C1 segment of cervical spinal cord (tissue), 14 donors: ENCODE measurements around the gene OR5H15.
"Not testable (repeated sequence)": the region's sequence is repeated elsewhere in the genome, so short reads cannot be mapped to it uniquely, and the experiment has no call there.

Experiments
- DNase-seq, 14 donors: peaks; one replicate each; lab custom pipeline; 2025; lab: John Stamatoyannopoulos, UW

The OR5H15 gene

DNA sequence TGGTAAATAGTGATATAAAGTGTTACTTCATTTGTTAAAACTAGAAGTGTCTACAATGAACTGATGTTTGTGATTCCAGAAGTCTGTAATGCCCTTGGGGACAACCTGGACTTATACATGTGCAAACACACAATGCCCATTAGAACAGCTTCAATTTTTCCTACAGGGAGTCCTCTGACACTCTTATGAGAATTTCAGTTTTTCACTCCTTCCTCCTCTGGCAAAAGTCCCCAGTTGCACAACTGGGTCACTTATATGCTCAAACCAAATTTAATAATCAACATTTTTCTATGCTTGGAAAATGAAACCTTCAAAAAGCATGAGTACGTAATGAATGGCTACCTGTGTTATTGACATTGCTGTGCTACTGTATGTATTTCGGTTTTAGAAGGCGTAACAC is at the start of gene OR5H15:
Gene OR5H15, plus strand, starts transcription at position 301 of the 400 bp plus-strand sequence. CDS start 2,004 bp downstream, outside the sequence.
- no peak for DNase-seq

DNA sequence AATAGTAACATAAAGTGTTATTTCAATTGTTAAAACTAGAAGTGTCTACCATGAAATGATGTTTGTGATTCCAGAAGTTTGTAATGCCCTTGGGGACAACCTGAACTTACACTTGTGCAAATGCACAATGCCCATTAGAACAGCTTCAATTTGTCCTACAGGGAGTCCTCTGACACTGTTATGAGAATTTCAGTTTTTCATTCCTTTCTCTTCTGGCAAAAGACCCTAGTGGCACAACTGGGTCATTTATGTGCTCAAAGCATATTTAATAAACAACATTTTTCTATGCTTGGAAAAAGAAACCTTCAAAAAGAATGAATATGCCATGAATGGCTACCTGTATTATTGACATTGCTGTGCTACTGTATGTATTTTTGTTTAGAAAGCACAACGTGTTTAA is 36.1 kb upstream of the OR5H15 start, which contains the start of gene OR5H1:
Gene OR5H1, plus strand, starts transcription at position 301 of the 400 bp plus-strand sequence. CDS start 1,977 bp downstream, outside the sequence.
- no peak for DNase-seq

DNA sequence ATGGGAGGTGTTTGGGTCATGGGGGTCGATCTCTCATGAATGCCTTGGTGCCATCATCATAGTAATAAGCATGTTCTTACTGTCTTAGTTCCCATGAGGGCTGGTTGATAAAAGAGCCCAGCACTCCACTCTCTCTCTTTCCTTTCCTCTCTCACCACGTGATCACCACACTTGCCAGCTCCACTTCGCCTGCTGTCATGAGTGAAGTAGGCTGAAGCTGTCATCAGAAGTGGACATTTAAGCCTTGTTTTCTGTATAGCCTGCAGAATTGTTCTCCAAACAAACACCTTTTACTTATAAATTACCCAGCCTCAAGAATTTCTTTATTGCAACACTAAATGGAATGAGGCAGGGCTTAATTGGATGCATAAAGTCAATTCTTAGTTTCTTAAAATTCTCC is 29.9 kb upstream of the OR5H15 start:
- DNase-seq: no peak

DNA sequence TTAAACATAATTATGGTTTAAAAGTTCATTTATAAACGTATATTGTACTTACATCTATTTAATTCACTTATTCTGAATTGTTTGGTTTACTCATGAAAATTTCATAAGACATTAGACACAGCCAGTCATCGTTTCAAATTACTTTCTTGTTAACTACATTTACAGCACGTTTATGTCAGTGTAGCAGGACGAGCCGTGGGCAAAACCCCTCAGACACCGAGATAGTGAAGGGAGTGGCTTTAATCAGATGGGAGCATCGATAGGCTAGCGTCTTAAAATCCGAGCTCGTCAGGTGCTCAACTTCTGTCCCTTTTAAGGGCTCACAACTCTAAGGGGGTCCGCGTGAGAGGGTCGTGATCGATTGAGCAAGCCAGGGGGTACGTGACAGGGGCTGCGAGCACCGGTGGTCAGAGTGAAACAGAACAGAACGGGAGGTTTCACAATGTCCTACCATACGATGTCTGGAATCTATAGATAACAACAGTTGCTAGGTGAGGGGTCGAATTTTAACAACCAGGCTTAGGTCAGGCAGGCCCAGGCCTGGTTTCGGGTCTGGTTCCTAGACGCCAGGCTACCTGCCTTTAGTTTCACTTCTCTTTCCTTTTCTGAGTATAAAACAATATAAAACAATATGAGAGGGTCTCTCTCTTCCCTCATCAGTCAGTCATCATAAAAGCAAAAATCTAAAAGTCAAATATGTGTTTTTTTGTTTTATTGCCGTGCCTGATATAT is 28.5 kb upstream of the OR5H15 start:
- not testable (repeated sequence) for DNase-seq

DNA sequence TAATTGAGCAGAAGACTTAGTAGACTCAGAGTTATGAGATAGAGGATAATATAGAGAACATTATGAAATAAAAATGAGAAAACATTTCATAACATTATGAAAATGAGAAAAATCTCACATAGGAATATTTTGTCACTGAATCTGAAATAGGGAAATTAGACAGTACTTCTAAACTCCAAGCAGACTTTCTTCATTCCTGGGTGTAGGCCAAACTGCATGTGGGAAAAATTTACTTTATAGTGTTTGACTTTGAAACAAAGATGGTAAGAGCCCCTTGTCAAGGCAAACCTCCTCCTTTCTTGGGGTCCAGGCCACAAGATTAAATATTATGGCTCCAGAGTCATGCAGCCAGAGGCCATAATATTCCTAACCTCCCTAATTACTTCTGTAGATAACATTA is 26.0 kb upstream of the OR5H15 start:
- no peak for DNase-seq

DNA sequence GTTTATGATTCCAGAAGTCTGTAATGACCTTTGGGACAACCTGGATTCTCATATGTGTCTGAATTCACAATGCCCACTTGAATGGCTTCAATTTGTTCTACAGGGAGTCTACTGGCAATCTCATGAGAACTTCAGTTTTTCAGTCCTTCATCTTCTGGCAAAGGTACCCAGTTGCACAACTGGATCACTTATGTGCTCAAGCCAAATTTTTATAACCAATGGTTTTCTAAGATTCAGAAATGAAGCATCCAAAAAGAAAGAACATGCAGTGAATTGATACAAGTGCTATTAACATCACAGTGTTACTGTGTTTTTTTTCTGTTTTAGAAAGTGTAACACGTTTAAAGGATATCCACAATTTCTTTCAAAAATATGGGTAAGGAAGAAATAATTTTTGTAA is 19.3 kb upstream of the OR5H15 start, which contains the start of gene OR5H14:
Gene OR5H14, plus strand, starts transcription at position 301 of the 400 bp plus-strand sequence. CDS start 1,907 bp downstream, outside the sequence.
- DNase-seq: no peak

DNA sequence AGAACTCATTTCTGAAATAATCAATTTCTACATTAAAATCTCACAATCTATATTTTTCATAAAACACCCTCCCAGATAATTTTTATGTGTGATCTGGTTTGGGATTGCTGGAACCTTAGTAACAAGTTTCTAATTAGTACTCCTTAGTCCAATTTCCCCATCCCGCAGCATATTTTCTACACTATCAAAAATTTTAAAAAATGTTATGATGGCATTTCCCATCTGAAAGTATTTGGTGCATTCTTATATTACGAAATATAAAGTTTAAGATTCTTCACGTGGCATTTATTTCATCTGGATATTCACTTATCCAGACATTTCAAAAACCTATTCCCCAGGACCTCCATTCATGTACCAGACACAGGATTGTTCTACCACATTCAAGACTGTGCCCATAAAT is 17.7 kb upstream of the OR5H15 start:
- DNase-seq: no peak

DNA sequence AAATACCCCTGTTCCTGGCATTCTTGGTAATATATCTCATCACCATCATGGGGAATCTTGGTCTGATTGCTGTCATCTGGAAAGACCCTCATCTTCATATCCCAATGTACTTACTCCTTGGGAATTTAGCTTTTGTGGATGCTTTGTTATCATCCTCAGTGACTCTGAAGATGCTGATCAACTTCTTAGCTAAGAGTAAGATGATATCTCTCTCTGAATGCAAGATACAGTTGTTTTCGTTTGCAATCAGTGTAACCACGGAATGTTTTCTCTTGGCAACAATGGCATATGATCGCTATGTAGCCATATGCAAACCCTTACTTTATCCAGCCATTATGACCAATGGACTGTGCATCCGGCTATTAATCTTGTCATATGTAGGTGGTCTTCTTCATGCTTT is 17.0 kb upstream of the OR5H15 start:
- DNase-seq: not testable (repeated sequence)

DNA sequence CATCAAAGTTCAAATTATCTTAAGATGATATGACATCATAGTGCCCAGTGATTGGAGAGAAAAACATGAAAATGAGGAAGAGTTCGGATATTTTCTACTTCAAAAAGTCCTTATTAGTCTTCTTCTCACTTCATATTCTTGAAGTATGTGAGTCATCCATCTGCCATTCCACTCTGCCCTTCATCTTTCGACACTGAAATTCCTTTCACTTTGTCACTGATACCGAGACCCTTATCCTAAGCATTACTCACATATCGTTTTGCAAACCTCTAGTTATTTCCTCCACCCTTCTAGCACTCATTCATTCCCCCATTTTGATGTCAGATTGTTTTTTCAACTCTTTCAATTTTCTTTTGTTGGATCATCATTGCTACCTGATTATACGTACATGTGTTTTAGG is 15.3 kb upstream of the OR5H15 start:
- no peak for DNase-seq

DNA sequence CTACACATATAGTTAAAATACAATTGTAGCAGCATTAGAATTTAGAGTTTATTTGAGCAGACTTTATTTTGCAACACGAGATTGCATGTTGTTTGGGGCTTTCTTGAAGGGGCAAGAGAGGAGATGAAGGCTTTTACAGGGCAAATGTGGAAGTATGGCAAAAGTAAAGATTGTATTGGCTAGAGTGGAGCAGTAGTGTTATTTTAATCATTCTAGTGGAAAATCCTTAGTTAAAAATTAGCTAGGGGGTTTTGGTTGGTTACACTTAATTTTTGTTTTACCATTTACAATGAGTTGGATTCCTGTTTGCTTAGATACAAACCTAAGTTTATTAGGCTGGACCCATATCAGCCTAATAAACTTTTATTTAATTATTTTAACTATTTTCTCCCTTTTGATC is 4.6 kb downstream of the OR5H15 start:
- no peak for DNase-seq

DNA sequence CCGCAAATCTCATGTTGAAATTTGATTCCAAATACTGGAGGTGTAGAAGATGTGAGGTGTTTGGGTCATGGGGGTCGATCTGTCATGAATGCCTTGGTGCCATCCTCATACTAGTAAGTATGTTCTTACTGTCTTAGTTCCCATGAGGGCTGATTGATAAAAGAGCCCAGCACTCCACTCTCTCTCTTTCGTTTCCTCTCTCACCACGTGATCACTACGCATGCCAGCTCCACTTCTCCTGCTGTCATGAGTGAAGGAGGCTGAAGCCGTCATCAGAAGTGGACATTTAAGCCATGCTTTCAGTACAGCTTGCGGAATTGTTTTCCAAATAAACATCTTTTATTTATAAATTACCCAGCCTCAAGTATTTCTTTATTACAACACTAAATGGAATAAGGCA is 6.1 kb downstream of the OR5H15 start:
- DNase-seq: no peak

DNA sequence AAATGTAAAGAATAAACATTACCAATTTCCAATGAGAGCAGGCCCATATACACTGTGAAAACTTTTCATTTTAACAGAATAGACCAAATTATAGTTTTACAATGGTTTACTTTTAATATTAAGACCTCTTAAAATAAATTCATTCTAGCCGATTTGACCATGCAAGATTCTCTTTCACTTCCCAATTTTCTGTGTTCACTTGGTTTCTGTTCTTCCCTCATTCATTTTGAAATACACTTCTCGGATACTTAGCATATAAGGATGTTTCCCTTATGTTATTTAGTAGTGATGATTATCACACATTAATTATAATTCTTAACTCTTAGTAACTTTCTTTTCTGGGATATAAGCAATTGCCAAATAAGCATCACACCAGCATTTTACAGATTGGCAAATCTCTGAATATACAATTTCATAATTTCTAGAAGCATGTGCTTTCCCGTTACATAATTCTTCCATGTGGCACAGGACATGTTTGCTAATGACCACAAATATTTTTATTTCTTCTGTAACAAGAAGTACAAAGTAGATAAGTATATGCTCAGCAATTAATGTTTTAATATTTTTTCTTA is 13.9 kb downstream of the OR5H15 start:
- no peak for DNase-seq

DNA sequence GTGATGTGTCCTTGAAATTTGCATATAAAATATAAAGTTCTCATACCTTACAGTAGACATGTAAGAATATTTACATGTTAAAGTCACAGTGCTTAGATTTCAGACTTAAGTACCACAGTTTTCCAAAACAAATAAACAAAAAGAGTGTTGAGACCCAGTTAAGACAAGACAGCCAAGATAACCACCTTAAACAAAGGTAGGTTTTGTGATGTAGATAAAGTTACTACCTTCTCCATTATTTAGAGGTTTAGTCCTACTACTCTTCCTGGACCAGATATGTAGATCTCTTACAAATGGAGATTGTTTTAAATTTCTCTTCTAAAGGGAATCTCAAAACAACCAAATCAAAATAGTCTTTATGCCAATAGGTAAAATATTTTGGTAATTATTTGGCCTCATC is 15.7 kb downstream of the OR5H15 start:
- DNase-seq: no peak

DNA sequence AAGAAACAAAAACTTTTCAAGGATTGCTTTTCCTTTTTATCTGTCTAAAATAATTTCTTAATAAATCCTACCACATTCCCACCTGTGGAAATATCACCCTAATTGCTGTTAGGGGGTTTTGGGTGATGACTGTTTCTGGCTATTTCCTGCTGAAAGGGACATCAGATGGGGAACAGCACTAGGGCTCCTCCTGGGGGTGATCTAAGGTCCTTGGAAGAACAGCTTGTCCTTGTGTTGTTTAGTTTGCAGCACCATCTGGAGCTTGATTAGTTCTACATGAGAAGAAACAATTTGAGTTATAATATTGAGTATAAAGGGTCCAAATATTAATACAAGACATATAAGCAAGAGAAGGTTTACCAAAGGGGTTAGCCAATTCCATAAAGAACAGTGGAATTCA is 18.7 kb downstream of the OR5H15 start:
- no peak for DNase-seq

DNA sequence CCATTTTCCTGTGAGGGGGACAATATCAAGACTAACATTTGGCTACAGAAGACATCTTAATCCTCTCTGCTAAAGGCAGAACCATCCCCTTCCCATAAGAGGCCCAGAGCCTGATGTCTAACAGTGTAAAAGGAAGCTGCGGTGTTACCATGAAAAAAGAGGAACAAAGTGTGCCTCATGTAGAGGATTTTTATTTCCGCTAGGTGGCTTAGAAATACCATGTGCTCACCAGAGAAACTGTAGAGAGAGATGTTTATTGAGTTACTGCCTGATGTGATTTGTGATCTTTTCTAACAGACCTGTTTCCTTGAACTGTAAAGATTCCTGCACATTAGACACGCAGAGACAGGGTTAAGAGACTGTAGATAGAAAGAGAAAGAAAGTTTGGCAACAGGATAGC is 22.0 kb downstream of the OR5H15 start:
- no peak for DNase-seq

DNA sequence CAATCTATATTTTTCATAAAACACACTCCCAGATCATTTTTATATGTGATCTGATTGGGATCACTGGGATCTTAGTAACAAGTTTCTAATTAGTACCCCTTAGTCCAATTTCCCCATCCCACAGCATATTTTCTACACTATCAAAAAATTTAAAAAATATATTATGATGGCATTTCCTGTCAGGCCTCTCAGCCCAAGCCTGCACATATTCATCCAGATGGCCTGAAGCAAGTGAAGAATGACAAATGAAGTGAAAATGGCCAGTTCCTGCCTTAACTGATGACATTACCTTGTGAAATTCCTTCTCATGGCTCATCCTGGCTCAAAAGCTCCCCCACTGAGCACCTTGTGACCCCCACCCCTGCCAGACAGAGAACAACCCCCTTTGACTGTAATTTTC is 24.4 kb downstream of the OR5H15 start:
- not testable (repeated sequence) for DNase-seq

DNA sequence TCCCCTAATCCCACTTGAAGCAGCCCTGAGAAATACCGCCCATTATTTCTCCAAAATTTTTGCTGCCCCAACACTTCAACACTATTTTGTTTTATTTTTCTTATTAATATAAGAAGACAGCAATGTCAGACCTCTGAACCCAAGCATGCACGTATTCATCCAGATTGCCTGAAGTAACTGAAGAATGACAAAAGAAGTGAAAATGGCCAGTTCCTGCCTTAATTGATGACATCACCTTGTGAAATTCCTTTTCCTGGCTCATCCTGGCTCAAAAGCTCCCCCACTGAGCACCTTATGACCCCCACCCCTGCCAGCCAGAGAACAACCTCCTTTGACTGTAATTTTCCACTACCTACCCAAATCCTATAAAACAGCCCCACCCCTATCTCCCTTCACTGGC is 29.8 kb downstream of the OR5H15 start:
- not testable (repeated sequence) for DNase-seq

DNA sequence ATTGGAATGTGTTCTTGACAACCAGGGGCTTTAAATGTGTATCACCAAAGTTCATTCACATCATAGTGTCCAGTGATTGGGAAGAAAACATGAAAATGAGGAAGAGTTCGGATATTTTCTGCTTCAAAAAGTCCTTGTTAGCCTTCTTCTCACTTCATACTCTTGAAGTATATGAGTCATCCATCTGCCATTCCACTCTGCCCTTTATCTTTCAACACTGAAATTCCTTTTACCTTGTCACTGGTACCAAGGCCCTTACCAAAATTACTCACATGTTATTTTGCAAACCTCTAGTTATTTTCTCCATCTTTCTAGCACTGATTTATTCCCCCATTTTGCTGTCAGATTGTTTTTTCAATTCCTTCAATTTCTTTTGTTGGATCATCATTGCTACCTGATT is 32.5 kb downstream of the OR5H15 start:
- DNase-seq: no peak

DNA sequence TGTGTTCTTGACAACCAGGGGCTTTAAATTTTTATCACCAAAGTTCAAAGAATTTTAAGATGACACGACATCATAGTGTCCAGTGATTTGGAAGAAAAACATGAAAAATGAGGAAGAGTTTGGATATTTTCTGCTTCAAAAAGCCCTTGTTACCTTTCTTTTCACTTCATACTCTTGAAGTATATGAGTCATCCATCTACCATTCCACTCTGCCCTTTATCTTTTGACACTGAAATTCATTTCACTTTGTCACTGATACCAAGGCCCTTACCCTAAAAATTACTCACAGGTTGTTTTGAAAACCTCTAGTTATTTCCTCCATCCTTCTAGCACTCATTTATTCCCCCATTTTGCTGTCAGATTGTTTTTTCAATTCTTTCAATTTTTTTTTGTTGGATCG is 42.7 kb downstream of the OR5H15 start:
- no peak for DNase-seq

DNA sequence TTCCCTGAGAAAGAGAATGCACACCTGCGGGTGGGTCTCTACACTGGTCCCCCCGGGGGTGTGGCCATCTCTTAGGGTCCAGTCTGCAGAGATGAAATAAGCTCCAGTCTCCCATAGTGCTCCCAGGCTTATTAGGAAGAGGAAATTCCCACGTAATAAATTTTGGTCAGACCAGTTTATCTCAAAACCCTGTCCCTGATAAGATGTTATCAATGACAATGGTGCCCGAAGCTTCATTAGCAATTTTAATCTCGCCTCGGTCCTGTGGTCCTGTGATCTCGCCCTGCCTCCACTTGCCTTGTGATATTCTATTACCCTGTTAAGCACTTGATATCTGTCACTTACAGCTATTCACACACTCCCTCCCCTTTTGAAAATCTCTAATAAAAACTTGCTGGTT is 46.8 kb downstream of the OR5H15 start:
- no peak for DNase-seq

DNA sequence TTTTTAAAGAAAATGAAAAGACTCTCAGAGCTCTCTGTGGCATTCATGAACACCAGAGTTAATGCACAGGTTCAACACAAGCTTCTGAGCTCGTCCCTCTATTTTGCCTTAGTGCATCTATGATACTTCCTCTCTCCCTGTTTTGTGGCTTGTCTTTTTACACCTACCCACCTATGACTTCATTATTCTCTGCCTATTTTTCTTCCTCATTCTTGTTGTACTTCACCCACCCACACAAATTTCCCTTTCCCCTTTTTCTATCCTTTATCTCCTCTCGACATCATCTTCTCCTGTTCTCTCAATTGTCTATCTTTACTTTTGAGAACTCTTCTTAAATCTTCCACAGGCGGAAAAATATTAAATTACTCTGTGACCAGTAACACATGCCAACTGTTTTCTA is 48.6 kb downstream of the OR5H15 start:
- DNase-seq: no peak
